Endothelial cell of umbilical vein (primary cell): ENCODE results near the gene LPIN2. TPM values are rescaled to one million over a fixed set of nuclear protein-coding genes. Genes with fewer than 3 reads are reported as not detected.

Experiments used
- BruUV-seq: library from RNA; stranded (reverse); fragments of 400-500 nt; replicated peaks from 2 replicates; lab custom pipeline; 2021; lab: Mats Ljungman, UMichigan
- CTCF ChIA-PET: fragments of 300-600, 350-600 bp; sonication (Branson Sonifier 250); formaldehyde crosslinking; loops from one replicate; lab custom pipeline; 2021; ENCODE audit warnings: antibody characterized with exemption, inconsistent platforms; lab: Charles Lee
- POLR2A ChIA-PET: fragments of 300-600, 350-600 bp; sonication (Branson Sonifier 250); formaldehyde crosslinking; loops from one replicate; lab custom pipeline; 2021; ENCODE audit warnings: antibody characterized with exemption, inconsistent platforms; lab: Charles Lee
- DNase-seq: peaks from one replicate; pipeline ENCODE4 v3.0.0-alpha.2; 2011; ENCODE audit warnings: low read depth, low spot score
- FAIRE-seq: peaks from 2 replicates; lab custom pipeline; 2011; peaks lifted over from hg19 to GRCh38; lab: Jason Lieb, UNC
- H2AFZ ChIP-seq: 2 replicates; pipeline ENCODE4 v1.6.0; 2012; ENCODE audit warnings: low read depth, low read length, control low read depth, inconsistent platforms
- H3K27ac ChIP-seq: 2 replicates; pipeline ENCODE4 v1.5.1; 2011; ENCODE audit warnings: low read depth, mild to moderate bottlenecking, control low read depth, low read length, moderate library complexity; ENCODE audit not compliant: insufficient read depth
- H3K27me3 ChIP-seq, 2 experiments: 2 replicates each; pipeline versions ENCODE4 v1.6.0 to v1.6.1; 2011; ENCODE audit warnings: low read length in 2 of 2, mixed read lengths in 1 of 2; ENCODE audit not compliant: control insufficient read depth in 2 of 2, insufficient read depth in 2 of 2
- H3K36me3 ChIP-seq, 2 experiments: 2 replicates in 1 of 2; 3 replicates in 1 of 2; pipeline ENCODE4 v1.5.1; 2011; ENCODE audit warnings: low read length in 2 of 2, mild to moderate bottlenecking in 1 of 2, moderate library complexity in 1 of 2; ENCODE audit not compliant: control insufficient read depth in 2 of 2, insufficient read depth in 2 of 2; ENCODE audit errors: extremely low read depth in 1 of 2
- H3K4me1 ChIP-seq: 3 replicates; pipeline ENCODE4 v1.5.1; 2011; ENCODE audit warnings: mild to moderate bottlenecking, low read length; ENCODE audit not compliant: control insufficient read depth, insufficient read depth; ENCODE audit errors: extremely low read depth
- H3K4me2 ChIP-seq: 2 replicates; pipeline ENCODE4 v1.6.1; 2011; ENCODE audit warnings: low read length, control low read depth, mixed read lengths; ENCODE audit not compliant: insufficient read depth
- H3K4me3 ChIP-seq, 3 experiments: fragments of 200-600 bp in 1 of 3; sonication (generic), shearing (Covaris generic) in 1 of 3; replicated peaks in 1 of 3; 2 replicates each; pipeline ENCODE4 v1.5.1; 2011 to 2016; ENCODE audit warnings: control low read depth in 3 of 3, low read length in 3 of 3, mild to moderate bottlenecking in 2 of 3, inconsistent platforms in 1 of 3, low read depth in 1 of 3, moderate library complexity in 1 of 3; ENCODE audit not compliant: insufficient read depth in 1 of 3
- H3K79me2 ChIP-seq: 2 replicates; pipeline ENCODE4 v1.6.0; 2012; ENCODE audit warnings: low read length, inconsistent platforms; ENCODE audit not compliant: control insufficient read depth, insufficient read depth
- H3K9ac ChIP-seq: replicated peaks from 2 replicates; pipeline ENCODE3; 2011; ENCODE audit warnings: low read length, control low read depth; ENCODE audit not compliant: insufficient read depth; ENCODE audit errors: extremely low read depth
- H3K9me1 ChIP-seq: replicated peaks from 3 replicates; pipeline ENCODE4 v1.6.0; 2011; ENCODE audit warnings: mild to moderate bottlenecking, low read length; ENCODE audit not compliant: control insufficient read depth, insufficient read depth; ENCODE audit errors: extremely low read depth
- H3K9me3 ChIP-seq: replicated peaks from 2 replicates; pipeline ENCODE4 v1.5.1; 2012; ENCODE audit warnings: low read length, inconsistent platforms; ENCODE audit not compliant: control insufficient read depth, insufficient read depth
- H4K20me1 ChIP-seq: replicated peaks from 2 replicates; pipeline ENCODE3; 2011; ENCODE audit warnings: mild to moderate bottlenecking, low read length; ENCODE audit not compliant: control insufficient read depth, insufficient read depth; ENCODE audit errors: extremely low read depth
- EZH2 ChIP-seq: IDR thresholded peaks from 2 replicates; pipeline ENCODE4 v1.6.1; 2012; ENCODE audit warnings: borderline replicate concordance, low read depth, mild to moderate bottlenecking, moderate library complexity, low read length, inconsistent platforms; ENCODE audit not compliant: severe bottlenecking
- FOS ChIP-seq: IDR thresholded peaks from 2 replicates; pipeline ENCODE4 v1.6.1; 2011; ENCODE audit warnings: mild to moderate bottlenecking, low read length, moderate library complexity, borderline replicate concordance; ENCODE audit not compliant: insufficient read depth
- GATA2 ChIP-seq: IDR thresholded peaks from 2 replicates; pipeline ENCODE4 v1.7.0; 2011; ENCODE audit warnings: low read depth, mild to moderate bottlenecking, moderate library complexity, mixed read lengths, low read length; ENCODE audit not compliant: insufficient read length, insufficient read depth
- JUN ChIP-seq: IDR thresholded peaks from 2 replicates; pipeline ENCODE4 v1.6.1; 2011; ENCODE audit warnings: borderline replicate concordance, low read depth; ENCODE audit not compliant: insufficient read length, insufficient read depth
- MYC ChIP-seq: IDR thresholded peaks from one replicate; pipeline ENCODE4 v1.6.1; 2011; ENCODE audit warnings: mild to moderate bottlenecking, low read depth, low read length
- POLR2A ChIP-seq: IDR thresholded peaks from 2 replicates; pipeline ENCODE4 v1.6.1; 2012; ENCODE audit warnings: low read depth, mild to moderate bottlenecking, control low read depth, low read length
- POLR2AphosphoS5 ChIP-seq: IDR thresholded peaks from 2 replicates; pipeline ENCODE4 v1.6.1; 2012; ENCODE audit warnings: low read depth, mild to moderate bottlenecking, control low read depth, low read length, moderate library complexity; ENCODE audit not compliant: insufficient read depth
- dilution Hi-C: fragments of 300-500 bp; cut with MboI; formaldehyde crosslinking; loops from one replicate; pipeline ENCODE4 v1.15.0; 2019; ENCODE audit warnings: low sequenced_read_pairs; ENCODE audit not compliant: extremely low pct_ligation_motif_present
- intact Hi-C: fragments of 100-400 bp; cut with micrococcal nuclease; formaldehyde crosslinking; loops from one replicate; pipeline ENCODE4 v1.10.0; 2022
- polyA plus RNA-seq, 4 experiments: library from polyadenylated mRNA; depleted of rRNA in 3 of 4; stranded (reverse) in 3 of 4; unstranded in 1 of 4; fragments of >200 nt; gene quantifications; 2 replicates each; pipeline versions ENCODE4 v1.2.1 to v1.2.3, GENCODE V29; 2011 to 2012; ENCODE audit warnings: missing spikeins in 1 of 4
- total RNA-seq: library from RNA; stranded (reverse); gene quantifications from 2 replicates; pipeline ENCODE4 v1.2.3, GENCODE V29; 2021
- TF ChIP-seq, protein P1 (sequence below), 2 donors: IDR thresholded peaks; 1 replicate in 1 of 2; 2 replicates in 1 of 2; pipeline ENCODE4 v1.5.1; 2011; ENCODE audit warnings: low read length in 2 of 2, mild to moderate bottlenecking in 2 of 2, moderate library complexity in 2 of 2, control low read depth in 1 of 2, inconsistent platforms in 1 of 2, low read depth in 1 of 2; ENCODE audit not compliant: insufficient read depth in 1 of 2; ENCODE audit errors: extremely low read depth in 1 of 2
- TF ChIP-seq, protein P2 (sequence below): IDR thresholded peaks from 2 replicates; pipeline ENCODE4 v1.6.1; 2011; ENCODE audit not compliant: insufficient read depth, insufficient read length

LPIN2 gene
- total and polyA plus RNA-seq, 2 donors (not counting 3 experiments of a cell fraction or from before 2014, with no cell fraction given), result 14.7 to 24.4 TPM

DNA sequence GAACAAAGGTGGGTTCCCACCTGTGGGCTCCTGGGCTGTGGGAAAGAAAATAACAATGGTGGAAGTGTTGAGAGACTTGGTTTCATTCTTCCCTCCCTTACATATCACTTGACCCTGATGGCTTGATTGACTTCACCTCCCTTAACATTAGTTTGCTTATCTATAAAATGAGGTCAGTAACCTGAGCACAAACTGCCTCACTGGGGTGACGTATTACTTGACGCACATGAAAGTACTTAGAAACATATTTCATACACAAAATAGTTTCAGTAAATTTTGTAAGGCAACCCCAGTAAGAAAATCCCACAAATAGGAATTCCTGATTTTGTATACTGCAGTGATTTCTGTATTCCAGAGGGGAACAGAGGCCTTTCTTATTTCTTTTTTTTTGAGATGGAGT is 29.4 kb upstream of the LPIN2 start:
- dilution Hi-C loops, result no loop called here
- Histone ChIP-seq H3K9me1 (no peaks in the 10 kb centered on the region), H3K9me3 (no peaks in the 10 kb centered on the region), H3K27ac (no peak overlapping the region), H3K9ac (no peak overlapping the region), H3K4me2 (no peak overlapping the region), H3K36me3 (no peaks in the 10 kb centered on the region), H4K20me1 (no peaks in the 10 kb centered on the region), H3K4me3 (no peak overlapping the region), H2AFZ (no peak overlapping the region), H3K79me2 (no peaks in the 10 kb centered on the region), H3K27me3 (no peaks in the 10 kb centered on the region), H3K4me1 (peaks cover 5% of the 10 kb centered on the region)
- DNase-seq (no peak), FAIRE-seq (no peak)
- no TSS peak for BruUV-seq
- CTCF ChIA-PET, result interaction anchor here (3.9 kb wide), 1 partner anchor 20 kb away, joined by 25 read pairs; no protein-coding TSS in a partner anchor
- POLR2A ChIA-PET, result no interaction called here
- TF ChIP-seq, protein P1, sequence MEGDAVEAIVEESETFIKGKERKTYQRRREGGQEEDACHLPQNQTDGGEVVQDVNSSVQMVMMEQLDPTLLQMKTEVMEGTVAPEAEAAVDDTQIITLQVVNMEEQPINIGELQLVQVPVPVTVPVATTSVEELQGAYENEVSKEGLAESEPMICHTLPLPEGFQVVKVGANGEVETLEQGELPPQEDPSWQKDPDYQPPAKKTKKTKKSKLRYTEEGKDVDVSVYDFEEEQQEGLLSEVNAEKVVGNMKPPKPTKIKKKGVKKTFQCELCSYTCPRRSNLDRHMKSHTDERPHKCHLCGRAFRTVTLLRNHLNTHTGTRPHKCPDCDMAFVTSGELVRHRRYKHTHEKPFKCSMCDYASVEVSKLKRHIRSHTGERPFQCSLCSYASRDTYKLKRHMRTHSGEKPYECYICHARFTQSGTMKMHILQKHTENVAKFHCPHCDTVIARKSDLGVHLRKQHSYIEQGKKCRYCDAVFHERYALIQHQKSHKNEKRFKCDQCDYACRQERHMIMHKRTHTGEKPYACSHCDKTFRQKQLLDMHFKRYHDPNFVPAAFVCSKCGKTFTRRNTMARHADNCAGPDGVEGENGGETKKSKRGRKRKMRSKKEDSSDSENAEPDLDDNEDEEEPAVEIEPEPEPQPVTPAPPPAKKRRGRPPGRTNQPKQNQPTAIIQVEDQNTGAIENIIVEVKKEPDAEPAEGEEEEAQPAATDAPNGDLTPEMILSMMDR (IDR thresholded peaks at IDR 0.05; ENCODE audit: extremely low read depth in 1 of 2, insufficient read depth in 1 of 2, low read depth in 1 of 2, low read length in 2 of 2), result no peak
- TF ChIP-seq JUN (no peak), FOS (no peak), POLR2A (no peak), EZH2 (no peak), MYC (no peak), POLR2AphosphoS5 (no peak), GATA2 (no peak)
- TF ChIP-seq, protein P2, sequence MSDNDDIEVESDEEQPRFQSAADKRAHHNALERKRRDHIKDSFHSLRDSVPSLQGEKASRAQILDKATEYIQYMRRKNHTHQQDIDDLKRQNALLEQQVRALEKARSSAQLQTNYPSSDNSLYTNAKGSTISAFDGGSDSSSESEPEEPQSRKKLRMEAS, result no peak
- intact Hi-C loops, result no loop called here
